ES-I3 (cell line): ENCODE measurements around the gene LRRN4CL.
"Not testable (repeated sequence)": the region's sequence is repeated elsewhere in the genome, so short reads cannot be mapped to it uniquely, and the experiment has no call there.

ENCODE experiments used
- H3K36me3 ChIP-seq: 2 replicates; pipeline ENCODE4 v1.6.1; 2013; ENCODE audit warnings: mild to moderate bottlenecking, low read length, control low read depth, moderate library complexity; ENCODE audit not compliant: insufficient read depth
- H3K4me1 ChIP-seq: 2 replicates; pipeline ENCODE4 v1.6.1; 2013; ENCODE audit warnings: mild to moderate bottlenecking, control low read depth, low read length; ENCODE audit not compliant: insufficient read depth
- H3K9ac ChIP-seq: 2 replicates; pipeline ENCODE4 v1.6.1; 2013; ENCODE audit warnings: low read depth, mild to moderate bottlenecking, low read length, moderate library complexity
- H3K9me3 ChIP-seq: 2 replicates; pipeline ENCODE4 v1.6.1; 2013; ENCODE audit warnings: mild to moderate bottlenecking, low read length, moderate library complexity; ENCODE audit not compliant: control insufficient read depth, insufficient read depth

LRRN4CL gene

GRCh38 chr11:62652161-62653006, 36.9 kb downstream of the LRRN4CL start:
- 0 out of 2 replicates have a peak, but pooled peaks cover 5% of the 10 kb centered on the region for H3K4me1 ChIP-seq

GRCh38 chr11:62650283-62650682, 39.0 kb downstream of the LRRN4CL start:
- not testable (repeated sequence) for H3K9ac ChIP-seq, H3K9me3 ChIP-seq, H3K36me3 ChIP-seq
- 0 out of 2 replicates have a peak, but pooled peaks cover 11% of the 10 kb centered on the region for H3K4me1 ChIP-seq

More at GRCh38 chr11:62652161-62653006, 36.9 kb downstream of the LRRN4CL start:
- Histone ChIP-seq H3K9me3 (no peaks in the 10 kb centered on the region), H3K36me3 (no peaks in the 10 kb centered on the region; the same call in 1 of the 2 replicates), H3K9ac (peak overlapping the region; percentile 83)

- Histone ChIP-seq H3K9me3 (no peaks in the 10 kb centered on the region), H3K36me3 (no peaks in the 10 kb centered on the region; the same call in 1 of the 2 replicates), H3K4me1 (0 out of 2 replicates have a peak, but pooled peaks cover 11% of the 10 kb centered on the region), H3K9ac (no peak overlapping the region)
Measured at GRCh38 chr11:62649486-62649885, 39.8 kb downstream of the LRRN4CL start.

GRCh38 chr11:62648967-62649364, 40.4 kb downstream of the LRRN4CL start:
- Histone ChIP-seq H3K4me1 (0 out of 2 replicates have a peak, but pooled peaks cover 11% of the 10 kb centered on the region), H3K9ac (no peak overlapping the region), H3K36me3 (no peaks in the 10 kb centered on the region; the same call in 1 of the 2 replicates), H3K9me3 (no peaks in the 10 kb centered on the region)

GRCh38 chr11:62648185-62648966, 41.0 kb downstream of the LRRN4CL start:
- Histone ChIP-seq H3K4me1 (0 out of 2 replicates have a peak, but pooled peaks cover 11% of the 10 kb centered on the region), H3K36me3 (no peaks in the 10 kb centered on the region; the same call in 1 of the 2 replicates), H3K9me3 (no peaks in the 10 kb centered on the region), H3K9ac (no peak overlapping the region)

GRCh38 chr11:62647609-62648005, 41.7 kb downstream of the LRRN4CL start:
- H3K9ac ChIP-seq, result no peak overlapping the region
- no peaks in the 10 kb centered on the region; the same call in 1 of the 2 replicates for H3K36me3 ChIP-seq
- H3K4me1 ChIP-seq, result 0 out of 2 replicates have a peak, but pooled peaks cover 11% of the 10 kb centered on the region
- no peaks in the 10 kb centered on the region for H3K9me3 ChIP-seq

- Histone ChIP-seq H3K9ac (no peak overlapping the region; the same call in 1 of the 2 replicates), H3K9me3 (no peaks in the 10 kb centered on the region), H3K36me3 (no peaks in the 10 kb centered on the region; the same call in 1 of the 2 replicates), H3K4me1 (0 out of 2 replicates have a peak, but pooled peaks cover 10% of the 10 kb centered on the region)
Measured at GRCh38 chr11:62646825-62647608, 42.3 kb downstream of the LRRN4CL start.

GRCh38 chr11:62645946-62646824, 43.1 kb downstream of the LRRN4CL start, which contains the start of gene GANAB:
Gene GANAB (minus strand): TSS chr11:62646613. CDS start chr11:62646599, 14 bp downstream.
- 0 out of 2 replicates have a peak, but pooled peaks cover 6% of the 10 kb centered on the region for H3K4me1 ChIP-seq
- no peaks in the 10 kb centered on the region; the same call in 1 of the 2 replicates for H3K36me3 ChIP-seq
- H3K9me3 ChIP-seq, result no peaks in the 10 kb centered on the region
- H3K9ac ChIP-seq, result peak within 1 kb of the TSS; percentile 100

- no peaks in the 10 kb centered on the region; the same call in 1 of the 2 replicates for H3K36me3 ChIP-seq
- H3K9ac ChIP-seq, result peak overlapping the region; percentile 100
- H3K4me1 ChIP-seq, result 0 out of 2 replicates have a peak, but pooled peaks cover 6% of the 10 kb centered on the region
- H3K9me3 ChIP-seq, result no peaks in the 10 kb centered on the region
Measured at GRCh38 chr11:62645671-62645945, 43.7 kb downstream of the LRRN4CL start.

GRCh38 chr11:62644220-62644619, 45.1 kb downstream of the LRRN4CL start:
- Histone ChIP-seq H3K36me3 (peaks cover 1% of the 10 kb centered on the region; the same call in 1 of the 2 replicates), H3K9ac (no peak overlapping the region), H3K4me1 (0 out of 2 replicates have a peak, but pooled peaks cover 6% of the 10 kb centered on the region), H3K9me3 (no peaks in the 10 kb centered on the region)
